ENCODE results near the gene SLC4A8.

DNA sequence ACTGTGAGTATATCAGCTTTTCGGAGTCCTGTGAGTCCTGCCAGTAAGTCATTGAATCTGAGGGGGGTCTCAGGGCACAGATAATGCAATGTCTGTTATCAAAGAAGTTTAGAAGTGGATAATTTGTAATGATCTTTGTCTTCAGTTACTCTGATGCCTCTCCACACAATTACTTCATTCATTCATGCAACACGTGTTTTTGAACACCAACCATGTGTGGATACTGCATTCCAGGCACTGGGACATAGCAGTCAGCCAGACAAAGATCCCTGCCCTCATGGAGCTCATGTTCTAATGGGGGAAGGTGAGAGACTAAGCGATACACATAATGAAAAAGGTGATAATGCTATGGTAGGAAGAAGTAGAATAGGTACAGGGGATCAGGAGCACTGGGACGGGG lies 105.6 kb downstream of the SLC4A8 start:
- TF ChIP-seq, protein P1, sequence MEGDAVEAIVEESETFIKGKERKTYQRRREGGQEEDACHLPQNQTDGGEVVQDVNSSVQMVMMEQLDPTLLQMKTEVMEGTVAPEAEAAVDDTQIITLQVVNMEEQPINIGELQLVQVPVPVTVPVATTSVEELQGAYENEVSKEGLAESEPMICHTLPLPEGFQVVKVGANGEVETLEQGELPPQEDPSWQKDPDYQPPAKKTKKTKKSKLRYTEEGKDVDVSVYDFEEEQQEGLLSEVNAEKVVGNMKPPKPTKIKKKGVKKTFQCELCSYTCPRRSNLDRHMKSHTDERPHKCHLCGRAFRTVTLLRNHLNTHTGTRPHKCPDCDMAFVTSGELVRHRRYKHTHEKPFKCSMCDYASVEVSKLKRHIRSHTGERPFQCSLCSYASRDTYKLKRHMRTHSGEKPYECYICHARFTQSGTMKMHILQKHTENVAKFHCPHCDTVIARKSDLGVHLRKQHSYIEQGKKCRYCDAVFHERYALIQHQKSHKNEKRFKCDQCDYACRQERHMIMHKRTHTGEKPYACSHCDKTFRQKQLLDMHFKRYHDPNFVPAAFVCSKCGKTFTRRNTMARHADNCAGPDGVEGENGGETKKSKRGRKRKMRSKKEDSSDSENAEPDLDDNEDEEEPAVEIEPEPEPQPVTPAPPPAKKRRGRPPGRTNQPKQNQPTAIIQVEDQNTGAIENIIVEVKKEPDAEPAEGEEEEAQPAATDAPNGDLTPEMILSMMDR (IDR thresholded peaks at IDR 0.05; ENCODE audit: extremely low read depth in 1 of 2, insufficient read depth in 1 of 2, low read depth in 1 of 2, low read length in 2 of 2): no peak
- TF ChIP-seq, protein P2, sequence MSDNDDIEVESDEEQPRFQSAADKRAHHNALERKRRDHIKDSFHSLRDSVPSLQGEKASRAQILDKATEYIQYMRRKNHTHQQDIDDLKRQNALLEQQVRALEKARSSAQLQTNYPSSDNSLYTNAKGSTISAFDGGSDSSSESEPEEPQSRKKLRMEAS (IDR thresholded peaks at IDR 0.05; ENCODE audit: insufficient read depth, insufficient read length): no peak
- TF ChIP-seq FOS (IDR thresholded peaks at IDR 0.05; ENCODE audit: borderline replicate concordance, insufficient read depth, low read length): no peak
- TF ChIP-seq POLR2AphosphoS5 (IDR thresholded peaks at IDR 0.05; ENCODE audit: insufficient read depth, low read depth, low read length): no peak
- TF ChIP-seq MYC (IDR thresholded peaks at IDR 0.05; ENCODE audit: low read depth, low read length): no peak
- TF ChIP-seq EZH2 (IDR thresholded peaks at IDR 0.05; ENCODE audit: borderline replicate concordance, low read depth, low read length, severe bottlenecking): no peak
